ENCODE data around the gene CALM1.

CALM1 gene

DNA sequence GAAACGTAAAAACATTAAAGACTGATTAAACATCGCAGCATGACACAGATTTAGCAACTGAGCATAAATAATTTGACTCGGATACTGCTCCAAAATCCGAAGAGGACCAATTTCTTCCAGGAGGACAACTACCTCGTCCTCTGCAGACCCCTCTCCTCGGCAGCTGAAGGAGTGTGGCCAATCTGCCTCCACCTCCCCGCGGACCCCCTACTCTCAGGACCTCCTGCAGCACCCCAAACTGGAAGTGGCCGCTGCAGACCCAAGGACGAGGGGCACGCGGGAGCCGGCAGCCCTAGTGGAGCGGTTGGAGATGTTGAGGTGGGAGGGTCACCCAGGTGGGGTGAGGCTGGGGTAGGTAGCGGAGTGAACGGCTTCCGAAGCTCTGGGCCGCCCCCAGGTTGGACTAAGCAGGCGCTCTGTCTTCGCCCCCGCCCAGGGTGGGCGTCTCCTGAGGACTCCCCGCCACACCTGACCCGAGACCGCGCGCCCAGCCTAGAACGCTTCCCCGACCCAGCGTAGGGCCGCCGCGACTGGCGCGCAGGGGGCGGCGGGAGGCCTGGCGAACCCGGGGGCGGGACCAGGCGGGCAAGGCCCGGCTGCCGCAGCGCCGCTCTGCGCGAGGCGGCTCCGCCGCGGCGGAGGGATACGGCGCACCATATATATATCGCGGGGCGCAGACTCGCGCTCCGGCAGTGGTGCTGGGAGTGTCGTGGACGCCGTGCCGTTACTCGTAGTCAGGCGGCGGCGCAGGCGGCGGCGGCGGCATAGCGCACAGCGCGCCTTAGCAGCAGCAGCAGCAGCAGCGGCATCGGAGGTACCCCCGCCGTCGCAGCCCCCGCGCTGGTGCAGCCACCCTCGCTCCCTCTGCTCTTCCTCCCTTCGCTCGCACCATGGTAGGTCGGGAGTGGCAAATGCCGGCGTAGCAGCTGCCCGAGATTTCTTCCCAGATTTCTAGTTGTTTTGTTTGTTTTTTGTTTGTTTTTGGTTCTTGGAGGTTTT lies at the start of gene CALM1:
TSS of gene CALM1 (plus strand) at position 689 of the 999 bp plus-strand sequence. CDS start at position 891, 202 bp downstream.
- H3K4me1 ChIP-seq (ENCODE audit: control insufficient read depth, insufficient read depth, low read length), result peaks cover 20% of the 10 kb centered on the region
- H3K36me3 ChIP-seq (ENCODE audit: control insufficient read depth, insufficient read depth, low read length, severe bottlenecking), result peaks cover 15% of the 10 kb centered on the region
- peak within 1 kb of the TSS; percentile 91 for H3K4me3 ChIP-seq (ENCODE audit: low read length)
- H3K27me3 ChIP-seq (replicated peaks; ENCODE audit: control insufficient read depth, insufficient read depth, low read length), result no peaks in the 10 kb centered on the region
- no peaks in the 10 kb centered on the region for H3K9me3 ChIP-seq (ENCODE audit: control insufficient read depth, low read length)
- H3K9ac ChIP-seq (ENCODE audit: low read length), result peak within 1 kb of the TSS; percentile 96
- peak; percentile 94 for DNase-seq (ENCODE audit: low read depth)

DNA sequence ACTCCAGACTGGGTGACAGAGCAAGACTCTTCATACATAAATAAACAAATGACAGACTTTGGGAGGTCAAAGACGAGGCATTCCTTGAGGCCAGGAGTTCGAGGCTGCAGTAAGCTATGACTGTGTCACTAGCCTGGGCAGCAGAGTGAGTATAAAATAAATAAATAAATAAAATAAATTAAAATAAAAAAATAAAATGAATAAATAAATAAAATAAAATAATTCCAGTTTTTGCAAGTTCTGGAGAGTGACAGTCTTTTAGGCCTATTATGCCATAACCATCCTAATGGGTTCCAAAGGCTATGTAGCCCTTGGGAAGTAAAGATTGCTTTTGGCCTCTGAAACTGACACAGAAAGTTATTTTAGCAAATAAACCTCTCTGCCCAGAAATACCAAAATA lies 48.6 kb upstream of the CALM1 start:
- no peak overlapping the region for H3K4me3 ChIP-seq (ENCODE audit: low read length)
- no peaks in the 10 kb centered on the region for H3K36me3 ChIP-seq (ENCODE audit: control insufficient read depth, insufficient read depth, low read length, severe bottlenecking)
- H3K4me1 ChIP-seq (ENCODE audit: control insufficient read depth, insufficient read depth, low read length), result no peaks in the 10 kb centered on the region
- DNase-seq (ENCODE audit: low read depth), result no peak
- H3K9ac ChIP-seq (ENCODE audit: low read length), result no peak overlapping the region
- no peaks in the 10 kb centered on the region for H3K9me3 ChIP-seq (ENCODE audit: control insufficient read depth, low read length)
- H3K27me3 ChIP-seq (replicated peaks; ENCODE audit: control insufficient read depth, insufficient read depth, low read length), result no peaks in the 10 kb centered on the region

DNA sequence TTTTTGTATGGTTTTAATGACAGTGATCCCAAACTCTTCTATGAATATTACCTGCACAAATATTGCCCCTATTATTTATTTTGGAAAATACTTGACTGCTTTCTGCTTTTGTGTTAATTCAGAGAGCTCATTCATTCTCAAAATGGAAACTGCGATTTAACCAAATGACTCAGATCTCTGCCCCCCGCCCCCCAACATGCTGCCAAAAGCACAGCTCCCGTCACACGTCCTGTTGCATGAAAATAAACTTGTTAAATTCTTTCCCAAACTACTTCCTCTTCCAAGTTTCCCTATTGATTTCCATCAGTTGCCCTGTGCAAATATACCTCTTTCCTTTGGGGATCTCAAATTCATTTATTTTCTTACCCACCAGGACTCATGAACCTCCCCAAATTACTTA lies 47.1 kb upstream of the CALM1 start:
- DNase-seq (ENCODE audit: low read depth), result no peak
- no peak overlapping the region for H3K4me3 ChIP-seq (ENCODE audit: low read length)
- no peaks in the 10 kb centered on the region for H3K4me1 ChIP-seq (ENCODE audit: control insufficient read depth, insufficient read depth, low read length)
- H3K9ac ChIP-seq (ENCODE audit: low read length), result no peak overlapping the region
- no peaks in the 10 kb centered on the region for H3K27me3 ChIP-seq (replicated peaks; ENCODE audit: control insufficient read depth, insufficient read depth, low read length)
- no peaks in the 10 kb centered on the region for H3K9me3 ChIP-seq (ENCODE audit: control insufficient read depth, low read length)
- H3K36me3 ChIP-seq (ENCODE audit: control insufficient read depth, insufficient read depth, low read length, severe bottlenecking), result no peaks in the 10 kb centered on the region

DNA sequence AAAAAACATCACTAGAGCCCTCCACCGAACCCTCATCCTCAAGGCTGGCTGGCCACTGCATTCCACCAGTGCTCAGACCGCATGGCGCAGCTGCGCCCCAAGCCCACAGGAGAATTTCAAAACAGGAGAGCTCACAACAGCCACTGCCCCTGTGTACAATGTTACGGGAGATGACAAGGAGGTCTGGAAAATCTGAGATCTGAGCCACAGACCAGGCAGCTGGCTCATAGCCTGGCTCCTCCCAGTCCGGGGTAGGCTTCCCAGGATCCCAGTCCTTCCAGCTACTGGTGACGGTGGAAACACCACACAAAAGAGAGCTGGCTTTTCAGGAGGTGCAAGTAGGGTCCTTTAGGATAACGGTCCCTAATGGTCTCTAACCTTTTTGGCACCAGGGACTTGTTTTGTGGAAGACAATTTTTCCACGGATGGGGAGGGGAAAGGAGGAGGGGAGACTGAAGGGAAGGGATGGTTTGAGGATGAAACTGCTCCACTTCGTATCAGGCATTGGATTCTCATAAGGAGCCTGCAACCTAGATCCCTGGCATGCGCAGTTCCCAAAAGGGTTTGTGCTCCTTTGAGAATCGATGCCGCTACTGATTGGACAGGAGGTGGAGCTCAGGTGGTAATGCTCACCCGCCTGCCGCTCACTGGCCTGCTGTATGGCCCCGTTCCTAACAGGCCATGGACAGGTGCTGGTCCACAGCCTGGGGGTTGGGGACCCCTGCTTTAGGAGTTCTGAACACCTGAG lies 42.1 kb upstream of the CALM1 start:
- H3K36me3 ChIP-seq (ENCODE audit: control insufficient read depth, insufficient read depth, low read length, severe bottlenecking), result no peaks in the 10 kb centered on the region
- no peaks in the 10 kb centered on the region for H3K9me3 ChIP-seq (ENCODE audit: control insufficient read depth, low read length)
- H3K9ac ChIP-seq (ENCODE audit: low read length), result no peak overlapping the region
- no peak for DNase-seq (ENCODE audit: low read depth)
- no peak overlapping the region for H3K4me3 ChIP-seq (ENCODE audit: low read length)
- H3K4me1 ChIP-seq (ENCODE audit: control insufficient read depth, insufficient read depth, low read length), result no peaks in the 10 kb centered on the region
- peaks cover 4% of the 10 kb centered on the region for H3K27me3 ChIP-seq (replicated peaks; ENCODE audit: control insufficient read depth, insufficient read depth, low read length)

DNA sequence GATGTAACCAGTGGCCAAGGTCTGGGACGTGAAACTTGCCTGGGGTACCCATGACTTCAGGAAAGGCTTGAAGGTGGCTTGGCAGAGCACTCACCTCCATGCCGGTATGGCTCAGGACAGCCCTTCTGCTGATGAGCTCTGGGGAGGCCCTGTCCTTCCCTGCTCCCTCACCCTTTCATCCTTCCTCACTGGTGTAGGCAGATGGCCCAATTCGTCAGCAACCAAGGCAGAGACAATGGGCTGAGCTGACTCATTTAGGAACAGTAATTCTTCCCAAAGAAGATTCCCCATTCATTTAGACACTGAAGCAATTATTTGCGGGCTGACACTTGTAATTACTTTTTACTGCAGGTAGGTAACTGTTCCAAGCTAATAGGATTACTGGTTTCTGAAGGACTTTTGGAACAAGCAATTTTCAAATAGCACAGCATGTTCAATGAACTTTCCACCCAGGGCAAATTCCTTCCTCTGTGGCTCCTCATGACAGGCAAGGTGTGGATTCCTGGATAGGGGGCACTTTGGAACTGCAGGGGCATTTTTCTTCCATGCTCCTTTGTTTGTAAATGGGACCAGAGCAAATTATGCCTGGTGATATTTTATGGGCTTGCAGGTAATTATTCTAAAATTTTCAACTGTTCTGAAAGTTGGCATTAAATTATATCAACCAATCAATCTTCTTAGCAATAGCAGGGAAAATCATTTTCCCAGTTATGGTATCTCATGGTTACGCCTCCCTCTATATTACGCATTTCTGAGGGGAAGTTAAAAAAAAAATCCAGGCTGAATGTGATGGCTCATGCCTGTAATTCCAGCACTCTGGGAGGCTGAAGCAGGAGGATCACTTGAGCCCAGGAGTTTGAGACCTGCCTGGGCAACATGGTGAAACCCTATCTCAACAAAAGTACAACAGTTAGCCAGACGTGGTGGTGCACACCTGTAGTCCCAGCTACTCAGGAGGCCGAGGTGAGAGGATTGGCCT lies 41.0 kb upstream of the CALM1 start:
- H3K27me3 ChIP-seq (replicated peaks; ENCODE audit: control insufficient read depth, insufficient read depth, low read length), result peaks cover 4% of the 10 kb centered on the region
- H3K4me3 ChIP-seq (ENCODE audit: low read length), result no peak overlapping the region
- no peak overlapping the region for H3K9ac ChIP-seq (ENCODE audit: low read length)
- H3K4me1 ChIP-seq (ENCODE audit: control insufficient read depth, insufficient read depth, low read length), result no peaks in the 10 kb centered on the region
- no peak for DNase-seq (ENCODE audit: low read depth)
- H3K9me3 ChIP-seq (ENCODE audit: control insufficient read depth, low read length), result no peaks in the 10 kb centered on the region
- H3K36me3 ChIP-seq (ENCODE audit: control insufficient read depth, insufficient read depth, low read length, severe bottlenecking), result no peaks in the 10 kb centered on the region

DNA sequence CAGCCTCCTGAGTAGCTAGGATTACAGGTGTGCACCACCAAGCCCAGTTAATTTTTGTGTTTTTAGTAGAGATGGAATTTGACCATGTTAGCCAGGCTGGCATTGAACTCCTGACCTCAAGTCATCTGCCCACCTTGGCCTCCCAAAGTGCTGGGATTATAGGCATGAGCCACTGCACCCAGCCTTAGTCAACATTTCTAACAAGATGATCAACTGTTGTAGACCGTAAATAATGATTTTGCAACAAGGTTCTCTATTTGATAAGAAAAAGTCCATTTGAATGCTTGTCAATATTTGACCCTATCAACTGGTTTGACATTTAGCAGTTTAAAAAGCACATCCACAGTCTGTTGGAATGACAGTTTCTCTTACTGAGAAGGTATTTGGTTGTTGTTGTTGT lies 39.9 kb upstream of the CALM1 start:
- H3K4me1 ChIP-seq (ENCODE audit: control insufficient read depth, insufficient read depth, low read length), result no peaks in the 10 kb centered on the region
- no peak overlapping the region for H3K9ac ChIP-seq (ENCODE audit: low read length)
- no peak for DNase-seq (ENCODE audit: low read depth)
- no peaks in the 10 kb centered on the region for H3K9me3 ChIP-seq (ENCODE audit: control insufficient read depth, low read length)
- no peaks in the 10 kb centered on the region for H3K36me3 ChIP-seq (ENCODE audit: control insufficient read depth, insufficient read depth, low read length, severe bottlenecking)
- H3K4me3 ChIP-seq (ENCODE audit: low read length), result no peak overlapping the region
- peaks cover 4% of the 10 kb centered on the region for H3K27me3 ChIP-seq (replicated peaks; ENCODE audit: control insufficient read depth, insufficient read depth, low read length)

DNA sequence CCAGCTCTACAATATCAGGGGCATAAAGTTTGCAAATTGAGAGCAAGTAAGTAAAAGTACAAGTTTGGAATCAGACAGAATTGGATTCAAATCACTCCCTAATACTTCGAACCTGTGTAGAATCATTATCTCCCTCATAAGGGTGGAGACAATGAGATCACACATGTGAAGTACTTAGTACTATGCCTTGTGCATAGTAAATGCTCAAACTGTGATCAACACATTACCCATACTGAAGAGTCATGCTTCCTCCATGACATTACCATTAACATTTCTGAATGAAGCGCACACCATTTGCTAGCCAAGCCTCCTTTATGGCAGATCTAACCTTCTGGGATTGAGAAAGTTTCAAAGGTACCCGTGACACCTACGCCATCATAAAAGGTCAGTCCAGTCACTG lies 38.5 kb upstream of the CALM1 start:
- no peaks in the 10 kb centered on the region for H3K36me3 ChIP-seq (ENCODE audit: control insufficient read depth, insufficient read depth, low read length, severe bottlenecking)
- H3K9ac ChIP-seq (ENCODE audit: low read length), result no peak overlapping the region
- H3K4me1 ChIP-seq (ENCODE audit: control insufficient read depth, insufficient read depth, low read length), result no peaks in the 10 kb centered on the region
- H3K27me3 ChIP-seq (replicated peaks; ENCODE audit: control insufficient read depth, insufficient read depth, low read length), result peaks cover 12% of the 10 kb centered on the region
- no peak for DNase-seq (ENCODE audit: low read depth)
- no peaks in the 10 kb centered on the region for H3K9me3 ChIP-seq (ENCODE audit: control insufficient read depth, low read length)
- H3K4me3 ChIP-seq (ENCODE audit: low read length), result no peak overlapping the region

DNA sequence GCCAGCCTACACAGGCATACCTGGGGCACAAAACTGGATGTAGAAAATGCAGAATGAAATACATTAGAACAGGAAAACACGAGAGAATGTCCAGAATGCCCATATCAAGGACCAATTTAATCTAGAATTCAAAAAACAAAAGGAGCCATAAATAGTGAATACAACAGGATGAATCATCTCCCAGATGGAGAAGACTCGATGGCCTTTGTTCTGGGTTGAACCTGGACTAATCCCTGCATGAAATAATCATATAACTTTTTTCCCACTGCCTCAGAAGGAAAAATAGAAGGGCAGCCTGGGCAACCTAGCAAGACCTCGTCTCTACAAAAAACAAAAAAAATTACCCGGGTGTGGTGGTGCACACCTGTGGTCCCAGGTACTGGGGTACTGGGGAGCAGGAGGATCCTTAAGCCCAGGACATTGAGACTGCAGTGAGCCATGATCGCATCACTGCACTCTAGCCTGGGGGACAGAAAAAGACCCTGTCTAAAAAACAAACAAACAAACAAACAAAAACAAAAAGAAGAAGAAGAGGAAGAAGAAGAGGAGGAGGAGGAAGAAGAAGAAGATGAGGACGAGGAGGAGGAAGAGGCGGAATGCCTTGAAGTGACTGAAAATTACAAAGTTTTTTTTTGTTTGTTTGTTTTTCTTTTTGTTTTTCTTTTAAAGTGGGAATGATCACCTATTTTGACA lies 34.8 kb upstream of the CALM1 start:
- H3K4me1 ChIP-seq (ENCODE audit: control insufficient read depth, insufficient read depth, low read length), result peaks cover 5% of the 10 kb centered on the region
- H3K9ac ChIP-seq (ENCODE audit: low read length), result no peak overlapping the region
- DNase-seq (ENCODE audit: low read depth), result no peak
- H3K9me3 ChIP-seq (ENCODE audit: control insufficient read depth, low read length), result no peaks in the 10 kb centered on the region
- H3K27me3 ChIP-seq (replicated peaks; ENCODE audit: control insufficient read depth, insufficient read depth, low read length), result peaks cover 15% of the 10 kb centered on the region
- no peak overlapping the region for H3K4me3 ChIP-seq (ENCODE audit: low read length)
- no peaks in the 10 kb centered on the region for H3K36me3 ChIP-seq (ENCODE audit: control insufficient read depth, insufficient read depth, low read length, severe bottlenecking)

DNA sequence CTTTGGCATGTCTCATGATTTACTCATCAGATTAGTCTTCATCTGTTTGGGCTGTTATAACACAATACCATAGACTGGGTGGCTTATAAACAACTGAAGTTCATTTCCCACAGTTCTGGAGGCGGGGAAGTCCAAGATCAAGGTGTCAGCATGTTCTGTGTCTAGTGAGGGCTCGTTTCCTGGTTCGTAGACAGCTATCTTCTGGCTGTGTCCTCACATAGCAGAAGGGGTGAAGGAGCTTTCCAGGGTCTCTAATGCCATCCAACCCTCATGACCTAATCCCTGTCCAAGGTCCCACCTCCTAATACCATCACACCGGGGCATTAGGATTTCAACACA lies 34.3 kb upstream of the CALM1 start:
- no peak for DNase-seq (ENCODE audit: low read depth)
- Histone ChIP-seq H3K36me3 (ENCODE audit: control insufficient read depth, insufficient read depth, low read length, severe bottlenecking) (no peaks in the 10 kb centered on the region), H3K27me3 (replicated peaks; ENCODE audit: control insufficient read depth, insufficient read depth, low read length) (peaks cover 15% of the 10 kb centered on the region), H3K9me3 (ENCODE audit: control insufficient read depth, low read length) (no peaks in the 10 kb centered on the region), H3K4me3 (ENCODE audit: low read length) (no peak overlapping the region), H3K9ac (ENCODE audit: low read length) (no peak overlapping the region), H3K4me1 (ENCODE audit: control insufficient read depth, insufficient read depth, low read length) (peaks cover 5% of the 10 kb centered on the region)

DNA sequence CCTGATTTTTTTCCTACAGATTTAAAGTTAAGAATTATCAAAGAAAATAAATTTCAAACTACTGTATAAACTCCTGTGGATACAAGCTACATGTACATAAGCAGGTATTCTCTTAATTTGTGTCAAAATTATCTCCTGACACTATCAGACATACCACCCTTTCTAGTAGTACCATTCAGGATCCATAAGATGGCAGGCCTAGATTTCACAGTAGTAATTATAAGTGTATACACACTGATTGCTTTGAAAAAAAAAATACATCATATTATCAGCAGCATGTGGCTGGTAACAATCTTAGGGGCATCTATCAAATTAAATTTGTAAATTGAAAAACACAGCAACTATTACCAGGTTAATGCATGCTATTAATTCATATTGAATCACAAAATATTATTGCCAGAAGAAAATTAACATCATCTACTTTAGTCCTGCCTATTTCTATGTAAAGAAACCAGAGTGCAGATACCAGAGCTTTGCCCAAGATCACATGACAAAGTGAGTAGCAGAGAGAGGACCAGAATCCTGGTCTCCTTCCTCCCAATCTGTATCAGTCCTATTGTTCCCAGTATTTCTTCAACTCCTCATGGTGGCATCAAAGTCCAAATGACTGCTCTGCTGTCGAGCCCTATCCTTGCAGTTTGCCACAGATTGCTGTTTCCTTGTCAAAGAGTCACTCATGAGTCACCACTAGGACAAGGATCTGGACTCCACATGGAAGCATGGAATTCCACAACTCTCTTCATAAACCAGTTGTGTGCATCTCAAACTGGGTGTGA lies 27.7 kb upstream of the CALM1 start:
- Histone ChIP-seq H3K4me3 (ENCODE audit: low read length) (no peak overlapping the region), H3K36me3 (ENCODE audit: control insufficient read depth, insufficient read depth, low read length, severe bottlenecking) (no peaks in the 10 kb centered on the region), H3K4me1 (ENCODE audit: control insufficient read depth, insufficient read depth, low read length) (peaks cover 5% of the 10 kb centered on the region), H3K27me3 (replicated peaks; ENCODE audit: control insufficient read depth, insufficient read depth, low read length) (peaks cover 3% of the 10 kb centered on the region), H3K9me3 (ENCODE audit: control insufficient read depth, low read length) (no peaks in the 10 kb centered on the region), H3K9ac (ENCODE audit: low read length) (no peak overlapping the region)
- DNase-seq (ENCODE audit: low read depth), result no peak

Measured in adipocyte (in vitro differentiated cells).